ENCODE results near the gene COL8A2. TPM values are rescaled to one million over a fixed set of nuclear protein-coding genes. Genes with fewer than 3 reads are reported as not detected.

COL8A2 gene
- 10.8 to 18.1 TPM (median 17.4 TPM) in 3 replicates for total RNA-seq
- long read RNA-seq, full-length matches to known transcripts: 37 of 53 reads
- long read RNA-seq, partial matches to known transcripts: 3 of 53 reads
- long read RNA-seq, other reads (novel, unspliced or antisense): 13 of 53 reads

DNA sequence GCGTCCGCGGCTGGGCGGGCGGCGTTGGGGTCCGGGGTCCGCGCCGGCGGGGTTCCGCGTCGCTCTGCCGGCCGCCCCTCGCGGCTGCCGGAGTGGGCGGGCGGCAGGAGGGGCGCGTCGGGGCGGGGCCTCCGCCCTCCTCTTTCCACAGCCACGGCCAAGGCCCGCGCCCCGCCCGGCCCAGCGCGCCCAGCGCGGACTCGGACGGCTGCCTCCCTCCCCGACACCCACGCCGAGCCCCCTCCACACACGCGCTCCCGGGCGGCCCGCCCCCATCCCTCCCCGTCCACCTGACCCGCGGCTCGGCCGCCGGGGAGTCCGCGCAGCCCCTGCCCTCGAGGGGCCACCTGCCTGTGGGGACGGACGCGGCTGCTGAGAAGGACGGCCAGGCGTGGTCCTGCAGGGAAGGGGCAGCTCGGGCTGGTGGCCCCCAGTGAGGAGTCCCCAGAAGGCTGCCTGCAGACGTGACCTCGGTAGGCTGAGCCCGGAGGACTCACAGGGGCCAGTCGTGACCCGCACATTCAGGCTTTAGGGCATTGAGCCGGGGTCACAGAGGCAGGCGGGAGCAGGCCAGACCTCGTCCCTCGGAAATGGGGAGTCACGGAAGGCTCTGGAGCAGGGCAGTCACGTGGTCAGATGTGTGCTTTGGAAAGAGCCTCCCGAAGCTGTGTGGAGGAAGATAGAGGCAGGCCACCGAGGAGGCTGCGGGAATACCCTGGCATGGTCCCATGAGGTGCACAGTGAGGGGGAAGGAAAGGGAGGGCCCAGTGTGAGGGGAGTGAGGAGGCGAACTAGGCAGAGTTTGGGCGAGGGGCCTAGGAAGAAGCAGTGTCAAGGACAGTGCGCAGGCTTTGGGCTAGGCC is at the start of gene COL8A2:
TSS of gene COL8A2 (minus strand) at position 94 of the 863 bp plus-strand sequence. CDS start 24,980 bp downstream, outside the sequence.
- Mint-ChIP-seq H3K27me3 (ENCODE audit: low read depth) (peaks cover 2% of the 10 kb centered on the region), H3K4me3 (ENCODE audit: unreplicated experiment) (peak within 1 kb of the TSS; percentile 69), H3K36me3 (ENCODE audit: low read depth) (no peaks in the 10 kb centered on the region), H3K27ac (ENCODE audit: unreplicated experiment) (peak within 1 kb of the TSS; percentile 45), H3K9me3 (ENCODE audit: low read depth) (no peaks in the 10 kb centered on the region), H3K4me1 (ENCODE audit: low read depth) (peaks cover 38% of the 10 kb centered on the region)
- TF ChIP-seq, protein P1, sequence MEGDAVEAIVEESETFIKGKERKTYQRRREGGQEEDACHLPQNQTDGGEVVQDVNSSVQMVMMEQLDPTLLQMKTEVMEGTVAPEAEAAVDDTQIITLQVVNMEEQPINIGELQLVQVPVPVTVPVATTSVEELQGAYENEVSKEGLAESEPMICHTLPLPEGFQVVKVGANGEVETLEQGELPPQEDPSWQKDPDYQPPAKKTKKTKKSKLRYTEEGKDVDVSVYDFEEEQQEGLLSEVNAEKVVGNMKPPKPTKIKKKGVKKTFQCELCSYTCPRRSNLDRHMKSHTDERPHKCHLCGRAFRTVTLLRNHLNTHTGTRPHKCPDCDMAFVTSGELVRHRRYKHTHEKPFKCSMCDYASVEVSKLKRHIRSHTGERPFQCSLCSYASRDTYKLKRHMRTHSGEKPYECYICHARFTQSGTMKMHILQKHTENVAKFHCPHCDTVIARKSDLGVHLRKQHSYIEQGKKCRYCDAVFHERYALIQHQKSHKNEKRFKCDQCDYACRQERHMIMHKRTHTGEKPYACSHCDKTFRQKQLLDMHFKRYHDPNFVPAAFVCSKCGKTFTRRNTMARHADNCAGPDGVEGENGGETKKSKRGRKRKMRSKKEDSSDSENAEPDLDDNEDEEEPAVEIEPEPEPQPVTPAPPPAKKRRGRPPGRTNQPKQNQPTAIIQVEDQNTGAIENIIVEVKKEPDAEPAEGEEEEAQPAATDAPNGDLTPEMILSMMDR (IDR thresholded peaks at IDR 0.05): no peak
- no peak for DNase-seq (ENCODE audit: low spot score)

DNA sequence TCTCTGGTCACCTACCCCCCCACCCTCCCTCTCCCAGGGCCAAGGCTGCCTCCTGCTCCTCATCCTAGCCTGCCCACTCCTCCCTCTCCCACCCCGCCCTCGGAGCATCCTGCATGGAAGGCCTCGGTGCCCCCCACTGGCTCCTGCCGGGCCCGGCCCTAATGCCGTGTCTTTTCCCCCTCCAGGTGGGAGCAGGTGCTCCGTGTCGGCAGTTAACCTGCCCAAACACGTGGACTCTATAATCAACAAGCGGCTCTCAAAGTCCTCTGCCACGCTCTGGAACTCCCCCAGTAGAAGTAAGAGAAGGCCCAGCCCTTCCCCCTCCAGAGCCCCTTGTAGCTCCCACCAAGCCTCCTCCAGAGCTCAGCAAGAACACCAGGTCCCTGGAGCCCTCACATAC is 49.7 kb upstream of the COL8A2 start:
- Mint-ChIP-seq H3K36me3 (ENCODE audit: low read depth) (peaks cover 26% of the 10 kb centered on the region), H3K27ac (ENCODE audit: unreplicated experiment) (peak overlapping the region; percentile 79), H3K4me3 (ENCODE audit: unreplicated experiment) (no peak overlapping the region), H3K4me1 (ENCODE audit: low read depth) (peaks cover 26% of the 10 kb centered on the region), H3K9me3 (ENCODE audit: low read depth) (no peaks in the 10 kb centered on the region), H3K27me3 (ENCODE audit: low read depth) (no peaks in the 10 kb centered on the region)
- TF ChIP-seq, protein P1 (IDR thresholded peaks at IDR 0.05): no peak
- no peak for DNase-seq (ENCODE audit: low spot score)

DNA sequence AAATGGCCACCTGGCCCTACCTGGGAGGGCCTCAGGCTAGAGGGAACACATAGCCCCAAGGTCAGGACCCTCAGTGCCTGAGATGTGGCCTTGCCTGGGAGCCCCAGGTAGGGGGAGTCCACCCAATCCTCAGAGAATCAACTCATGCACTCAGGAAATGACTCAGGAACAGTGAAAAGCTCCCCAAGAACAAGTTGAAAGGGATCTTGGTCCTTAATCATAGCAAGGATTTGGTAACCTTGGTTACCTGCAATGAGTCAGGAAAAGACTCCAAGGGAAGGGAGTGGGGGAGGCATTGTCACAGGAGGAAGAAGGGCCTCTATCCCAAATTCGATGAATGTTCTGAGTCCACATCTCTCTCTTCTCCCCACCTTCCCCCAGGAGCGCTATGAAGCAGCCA is 48.0 kb upstream of the COL8A2 start:
- DNase-seq (ENCODE audit: low spot score): no peak
- Mint-ChIP-seq H3K27me3 (ENCODE audit: low read depth) (no peaks in the 10 kb centered on the region), H3K36me3 (ENCODE audit: low read depth) (peaks cover 25% of the 10 kb centered on the region), H3K4me1 (ENCODE audit: low read depth) (peaks cover 31% of the 10 kb centered on the region), H3K27ac (ENCODE audit: unreplicated experiment) (peak overlapping the region; percentile 51), H3K4me3 (ENCODE audit: unreplicated experiment) (no peak overlapping the region), H3K9me3 (ENCODE audit: low read depth) (no peaks in the 10 kb centered on the region)
- TF ChIP-seq, protein P1 (IDR thresholded peaks at IDR 0.05): no peak

DNA sequence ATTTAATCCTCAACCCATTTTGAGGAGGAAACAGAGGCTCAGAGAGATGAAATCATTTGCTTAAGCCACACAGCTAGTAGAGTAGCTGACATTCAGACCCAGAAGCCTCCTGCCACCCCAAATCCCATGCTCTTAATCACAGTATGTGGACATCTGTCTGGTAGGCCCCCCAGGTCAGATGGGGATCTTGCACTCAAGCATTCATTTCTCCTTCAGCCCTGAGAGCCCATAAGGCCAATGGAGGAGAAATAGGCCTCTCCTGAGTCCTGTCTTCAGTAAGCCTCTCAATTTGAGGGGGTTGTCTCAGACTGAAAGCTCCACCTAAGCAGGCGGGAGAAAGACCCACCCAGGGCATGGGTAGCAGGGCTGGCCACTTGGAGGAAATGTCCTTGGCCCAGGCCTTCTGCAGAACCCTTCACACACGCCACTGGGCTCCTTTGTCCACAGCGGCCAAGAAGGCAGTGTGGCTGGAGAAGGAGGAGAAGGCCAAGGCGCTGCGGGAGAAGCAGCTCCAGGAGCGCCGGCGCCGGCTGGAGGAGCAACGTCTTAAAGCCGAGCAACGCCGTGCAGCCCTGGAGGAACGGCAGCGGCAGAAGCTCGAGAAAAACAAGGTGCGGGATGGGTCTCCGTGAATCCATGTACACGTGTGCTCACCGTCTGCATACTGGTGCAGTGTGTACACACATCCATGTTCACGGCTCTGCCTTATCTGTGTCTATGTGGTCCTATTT is 47.2 kb upstream of the COL8A2 start:
- DNase-seq (ENCODE audit: low spot score): no peak
- no peak overlapping the region for H3K27ac Mint-ChIP-seq (ENCODE audit: unreplicated experiment)
- H3K27me3 Mint-ChIP-seq (ENCODE audit: low read depth): no peaks in the 10 kb centered on the region
- H3K9me3 Mint-ChIP-seq (ENCODE audit: low read depth): no peaks in the 10 kb centered on the region
- TF ChIP-seq, protein P1 (IDR thresholded peaks at IDR 0.05): no peak
- H3K36me3 Mint-ChIP-seq (ENCODE audit: low read depth): peaks cover 23% of the 10 kb centered on the region
- peaks cover 32% of the 10 kb centered on the region for H3K4me1 Mint-ChIP-seq (ENCODE audit: low read depth)
- H3K4me3 Mint-ChIP-seq (ENCODE audit: unreplicated experiment): no peak overlapping the region
